KMS-11 (cell line): ENCODE results near the gene ZNF878.

Experiments used
- H2AFZ ChIP-seq: fragments of 200-600 bp; sonication (generic); 2 replicates; pipeline ENCODE4 v1.6.1; 2016; ENCODE audit warnings: antibody characterized with exemption, mixed run types, low read depth
- H3K27ac ChIP-seq: fragments of 200-600 bp; sonication (generic); 2 replicates; pipeline ENCODE4 v1.6.1; 2016; ENCODE audit warnings: mild to moderate bottlenecking, mixed run types
- H3K27me3 ChIP-seq: fragments of 200-600 bp; sonication (generic); 2 replicates; pipeline ENCODE4 v1.6.1; 2017; ENCODE audit warnings: mild to moderate bottlenecking, low read depth, mixed run types, moderate library complexity; ENCODE audit not compliant: insufficient read depth
- H3K36me3 ChIP-seq: fragments of 200-600 bp; sonication (generic); 2 replicates; pipeline ENCODE4 v1.6.1; 2017; ENCODE audit warnings: mild to moderate bottlenecking, mixed run types; ENCODE audit not compliant: insufficient read depth
- H3K4me1 ChIP-seq: fragments of 200-600 bp; sonication (generic); 2 replicates; pipeline ENCODE4 v1.6.1; 2016; ENCODE audit warnings: mild to moderate bottlenecking, low read depth, mixed run types; ENCODE audit not compliant: poor library complexity, severe bottlenecking
- H3K4me2 ChIP-seq: fragments of 200-600 bp; sonication (generic); 2 replicates; pipeline ENCODE4 v1.7.0; 2016; ENCODE audit warnings: mild to moderate bottlenecking, mixed run types
- H3K4me3 ChIP-seq: fragments of 200-600 bp; sonication (generic); IDR thresholded peaks from 2 replicates; pipeline ENCODE4 v1.6.1; 2017; ENCODE audit warnings: low read depth, low read length, mixed read lengths; ENCODE audit not compliant: insufficient read depth
- H3K79me2 ChIP-seq: fragments of 200-600 bp; sonication (generic); 2 replicates; pipeline ENCODE4 v1.6.1; 2016; ENCODE audit warnings: low read depth, mixed run types; ENCODE audit not compliant: insufficient read depth
- H3K9ac ChIP-seq: fragments of 200-600 bp; sonication (generic); 2 replicates; pipeline ENCODE4 v1.6.1; 2016; ENCODE audit warnings: mild to moderate bottlenecking, mixed run types
- H4K20me1 ChIP-seq: fragments of 200-600 bp; sonication (generic); 2 replicates; pipeline ENCODE4 v1.6.1; 2016; ENCODE audit warnings: mild to moderate bottlenecking, mixed run types; ENCODE audit not compliant: insufficient read depth
- TF ChIP-seq, protein P1 (sequence below): fragments of 200-600 bp; sonication (generic); conservative IDR thresholded peaks from 2 replicates; pipeline ENCODE4 v1.6.1; 2017; ENCODE audit warnings: low read depth, mild to moderate bottlenecking, antibody characterized with exemption, low read length, moderate library complexity, mixed read lengths

Gene ZNF878

DNA sequence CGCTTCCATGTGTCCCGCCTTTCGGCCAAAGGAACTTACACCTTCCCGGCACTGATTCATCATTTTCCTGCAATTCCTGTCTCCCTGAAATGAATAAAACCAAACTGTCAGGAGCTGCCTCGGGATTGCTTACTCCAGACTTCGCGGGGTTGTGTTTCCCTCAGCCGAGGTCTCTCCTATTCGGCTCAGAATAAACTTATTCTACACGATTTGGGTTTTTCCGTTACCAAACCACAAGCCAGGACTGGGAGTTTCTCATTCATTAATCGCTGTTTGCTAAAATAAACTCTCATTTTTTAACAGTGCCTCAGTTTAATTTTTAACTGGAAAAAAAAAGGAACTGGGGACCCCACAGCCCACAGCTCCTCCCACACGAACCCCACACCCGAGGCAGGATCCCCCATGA, 667 bp downstream of the ZNF878 start:
- no peaks in the 10 kb centered on the region for H3K27me3 ChIP-seq
- no peaks in the 10 kb centered on the region for H3K4me1 ChIP-seq
- H4K20me1 ChIP-seq = no peaks in the 10 kb centered on the region
- TF ChIP-seq, protein P1, sequence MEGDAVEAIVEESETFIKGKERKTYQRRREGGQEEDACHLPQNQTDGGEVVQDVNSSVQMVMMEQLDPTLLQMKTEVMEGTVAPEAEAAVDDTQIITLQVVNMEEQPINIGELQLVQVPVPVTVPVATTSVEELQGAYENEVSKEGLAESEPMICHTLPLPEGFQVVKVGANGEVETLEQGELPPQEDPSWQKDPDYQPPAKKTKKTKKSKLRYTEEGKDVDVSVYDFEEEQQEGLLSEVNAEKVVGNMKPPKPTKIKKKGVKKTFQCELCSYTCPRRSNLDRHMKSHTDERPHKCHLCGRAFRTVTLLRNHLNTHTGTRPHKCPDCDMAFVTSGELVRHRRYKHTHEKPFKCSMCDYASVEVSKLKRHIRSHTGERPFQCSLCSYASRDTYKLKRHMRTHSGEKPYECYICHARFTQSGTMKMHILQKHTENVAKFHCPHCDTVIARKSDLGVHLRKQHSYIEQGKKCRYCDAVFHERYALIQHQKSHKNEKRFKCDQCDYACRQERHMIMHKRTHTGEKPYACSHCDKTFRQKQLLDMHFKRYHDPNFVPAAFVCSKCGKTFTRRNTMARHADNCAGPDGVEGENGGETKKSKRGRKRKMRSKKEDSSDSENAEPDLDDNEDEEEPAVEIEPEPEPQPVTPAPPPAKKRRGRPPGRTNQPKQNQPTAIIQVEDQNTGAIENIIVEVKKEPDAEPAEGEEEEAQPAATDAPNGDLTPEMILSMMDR = no peak
- no peak overlapping the region for H3K4me3 ChIP-seq
- H2AFZ ChIP-seq = no peak overlapping the region
- H3K4me2 ChIP-seq = no peak overlapping the region
- no peaks in the 10 kb centered on the region for H3K79me2 ChIP-seq
- H3K9ac ChIP-seq = no peak overlapping the region
- H3K36me3 ChIP-seq = no peaks in the 10 kb centered on the region
- no peak overlapping the region for H3K27ac ChIP-seq

DNA sequence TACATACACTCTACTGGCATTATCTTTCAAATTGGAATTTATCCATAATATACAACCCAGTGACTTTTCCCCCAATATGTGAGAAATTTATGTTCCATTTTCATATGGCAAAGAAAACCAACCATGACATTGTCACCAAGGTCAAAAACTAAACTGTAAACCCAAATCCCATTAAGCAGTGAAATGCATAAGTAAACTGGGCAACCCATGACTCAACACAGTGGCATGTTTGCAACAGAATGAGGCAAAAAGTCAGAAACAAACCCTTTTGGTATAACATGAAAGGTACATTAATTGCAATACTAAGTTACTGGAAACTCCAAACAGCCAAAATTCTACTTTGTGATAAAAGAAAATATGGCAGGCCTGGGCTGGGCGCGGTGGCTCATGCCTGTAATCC, 4.9 kb downstream of the ZNF878 start:
- no peaks in the 10 kb centered on the region for H3K27me3 ChIP-seq
- no peak overlapping the region for H3K9ac ChIP-seq
- H3K79me2 ChIP-seq = no peaks in the 10 kb centered on the region
- no peak overlapping the region for H3K4me2 ChIP-seq
- H4K20me1 ChIP-seq = no peaks in the 10 kb centered on the region
- no peak overlapping the region for H2AFZ ChIP-seq
- H3K4me1 ChIP-seq = no peaks in the 10 kb centered on the region
- no peak overlapping the region for H3K27ac ChIP-seq
- no peak overlapping the region for H3K4me3 ChIP-seq
- no peaks in the 10 kb centered on the region for H3K36me3 ChIP-seq
- TF ChIP-seq, protein P1 = no peak

DNA sequence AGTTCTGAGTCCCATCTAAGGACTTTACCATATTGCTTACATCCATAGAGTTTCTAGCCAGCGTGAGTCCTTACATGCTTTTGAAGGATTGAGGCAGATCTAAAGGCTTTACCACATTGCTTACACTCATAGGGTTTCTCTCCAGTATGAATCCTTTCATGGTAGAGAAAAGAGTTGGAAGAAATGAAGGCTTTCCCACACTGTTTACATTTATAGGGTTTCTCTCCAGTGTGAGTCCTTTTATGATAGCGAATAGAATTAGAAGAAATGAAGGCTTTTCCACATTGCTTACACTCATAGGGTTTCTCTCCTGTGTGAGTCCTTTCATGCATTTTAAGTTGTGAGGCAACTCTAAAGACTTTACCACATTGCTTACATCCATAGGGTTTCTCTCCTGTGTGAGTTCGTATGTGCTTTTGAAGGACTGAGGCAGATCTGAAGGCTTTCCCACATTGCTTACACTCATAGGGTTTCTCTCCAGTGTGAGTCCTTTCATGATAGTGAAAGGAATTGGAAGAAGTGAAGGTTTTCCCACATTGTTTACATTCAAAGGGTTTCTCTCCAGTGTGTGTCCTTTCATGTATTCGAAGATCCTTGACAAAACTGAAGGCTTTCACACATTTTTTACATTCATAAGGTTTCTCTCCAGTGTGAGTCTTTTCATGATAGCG, 8.9 kb downstream of the ZNF878 start:
- Histone ChIP-seq H4K20me1 (no peaks in the 10 kb centered on the region), H3K27ac (no peak overlapping the region), H3K9ac (no peak overlapping the region), H3K79me2 (no peaks in the 10 kb centered on the region), H3K4me3 (no peak overlapping the region), H2AFZ (no peak overlapping the region), H3K36me3 (no peaks in the 10 kb centered on the region), H3K4me2 (no peak overlapping the region), H3K27me3 (no peaks in the 10 kb centered on the region), H3K4me1 (no peaks in the 10 kb centered on the region)
- TF ChIP-seq, protein P1 = no peak

DNA sequence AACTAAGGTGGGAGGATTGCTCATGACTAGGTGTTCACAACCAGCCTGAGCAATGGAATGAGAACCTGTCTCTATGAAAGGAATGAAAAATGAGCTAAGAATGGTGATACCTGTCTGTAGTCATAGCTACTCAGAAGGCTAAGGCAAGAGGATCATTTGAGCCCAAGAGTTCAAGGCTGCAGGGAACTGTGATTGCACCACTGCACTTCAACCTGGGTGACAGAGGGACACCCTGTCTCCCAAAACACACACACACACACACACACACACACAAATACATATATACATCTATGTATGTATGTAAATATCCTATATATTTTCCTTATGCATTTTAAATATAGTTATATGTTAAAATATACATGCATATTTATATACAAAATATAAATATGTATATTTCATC, 9.9 kb downstream of the ZNF878 start:
- no peak overlapping the region for H3K27ac ChIP-seq
- H3K27me3 ChIP-seq = no peaks in the 10 kb centered on the region
- H3K4me2 ChIP-seq = no peak overlapping the region
- H3K4me3 ChIP-seq = no peak overlapping the region
- no peaks in the 10 kb centered on the region for H3K4me1 ChIP-seq
- H3K36me3 ChIP-seq = no peaks in the 10 kb centered on the region
- no peak overlapping the region for H2AFZ ChIP-seq
- TF ChIP-seq, protein P1 = no peak
- no peaks in the 10 kb centered on the region for H3K79me2 ChIP-seq
- no peaks in the 10 kb centered on the region for H4K20me1 ChIP-seq
- no peak overlapping the region for H3K9ac ChIP-seq
